Mammary epithelial cell (primary cell): Measurements from ENCODE around the gene FNDC11.

Source experiments
- EZH2 ChIP-seq: IDR thresholded peaks from 2 replicates; pipeline ENCODE4 v1.6.1; 2012; ENCODE audit warnings: low read length, inconsistent platforms, borderline replicate concordance
- TF ChIP-seq, protein P1 (sequence below), 2 donors: IDR thresholded peaks in 1 of 2; conservative IDR thresholded peaks in 1 of 2; 2 replicates each; pipeline ENCODE4 v1.5.1; 2011 to 2012; ENCODE audit warnings: inconsistent platforms in 2 of 2, low read length in 2 of 2, mild to moderate bottlenecking in 2 of 2, control low read depth in 1 of 2, low read depth in 1 of 2; ENCODE audit not compliant: insufficient read depth in 1 of 2; ENCODE audit errors: extremely low read depth in 1 of 2

DNA sequence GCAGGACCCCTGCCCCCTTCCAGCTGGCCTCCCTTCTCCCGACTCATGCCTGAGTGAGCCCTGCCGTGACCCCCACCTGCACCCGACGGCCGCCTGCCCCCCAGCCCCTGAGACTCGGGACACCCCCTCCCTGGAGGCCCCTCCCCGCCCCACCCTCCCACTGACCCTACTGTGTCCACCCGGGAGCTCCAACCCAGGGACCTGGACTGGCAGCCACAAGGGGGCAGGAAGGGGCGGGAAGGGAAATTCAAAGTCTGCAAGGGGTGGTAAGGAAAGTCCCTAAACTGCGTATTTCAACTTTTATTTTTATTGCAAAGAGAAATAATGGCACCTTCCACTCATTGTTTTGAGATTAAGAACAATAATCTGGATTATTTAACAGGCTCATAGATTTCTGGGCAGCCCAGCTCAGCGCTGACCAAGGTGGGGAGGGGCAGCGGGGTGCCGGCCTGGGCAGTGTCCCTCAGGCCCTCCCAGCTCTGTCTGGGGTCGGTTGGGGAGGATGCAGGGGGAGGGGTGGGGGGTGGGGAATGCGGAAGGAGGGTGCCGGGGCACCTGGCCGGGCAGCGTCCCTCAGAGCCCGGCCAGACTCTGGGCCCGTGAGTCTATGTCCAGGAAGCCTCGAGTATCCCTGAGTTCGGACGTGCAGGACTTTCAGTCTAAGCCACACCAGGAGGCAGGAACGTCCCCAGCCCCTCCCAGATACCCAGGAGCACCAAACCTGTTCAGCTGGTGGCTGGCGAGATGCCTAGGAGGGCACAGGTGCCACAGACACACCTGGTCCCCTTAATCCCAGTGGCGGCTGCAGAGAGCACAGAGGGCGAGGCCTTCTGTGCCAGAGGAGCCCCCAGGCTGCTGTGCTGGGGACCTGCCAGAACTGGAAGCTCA lies 15.5 kb upstream of the FNDC11 start:
- TF ChIP-seq, protein P1, sequence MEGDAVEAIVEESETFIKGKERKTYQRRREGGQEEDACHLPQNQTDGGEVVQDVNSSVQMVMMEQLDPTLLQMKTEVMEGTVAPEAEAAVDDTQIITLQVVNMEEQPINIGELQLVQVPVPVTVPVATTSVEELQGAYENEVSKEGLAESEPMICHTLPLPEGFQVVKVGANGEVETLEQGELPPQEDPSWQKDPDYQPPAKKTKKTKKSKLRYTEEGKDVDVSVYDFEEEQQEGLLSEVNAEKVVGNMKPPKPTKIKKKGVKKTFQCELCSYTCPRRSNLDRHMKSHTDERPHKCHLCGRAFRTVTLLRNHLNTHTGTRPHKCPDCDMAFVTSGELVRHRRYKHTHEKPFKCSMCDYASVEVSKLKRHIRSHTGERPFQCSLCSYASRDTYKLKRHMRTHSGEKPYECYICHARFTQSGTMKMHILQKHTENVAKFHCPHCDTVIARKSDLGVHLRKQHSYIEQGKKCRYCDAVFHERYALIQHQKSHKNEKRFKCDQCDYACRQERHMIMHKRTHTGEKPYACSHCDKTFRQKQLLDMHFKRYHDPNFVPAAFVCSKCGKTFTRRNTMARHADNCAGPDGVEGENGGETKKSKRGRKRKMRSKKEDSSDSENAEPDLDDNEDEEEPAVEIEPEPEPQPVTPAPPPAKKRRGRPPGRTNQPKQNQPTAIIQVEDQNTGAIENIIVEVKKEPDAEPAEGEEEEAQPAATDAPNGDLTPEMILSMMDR (conservative IDR thresholded peaks at IDR 0.05 in 1 of 2, IDR thresholded peaks at IDR 0.05 in 1 of 2; ENCODE audit: extremely low read depth in 1 of 2, insufficient read depth in 1 of 2, low read depth in 1 of 2, low read length in 2 of 2) = no peak
- no peak for TF ChIP-seq EZH2
